Mammary epithelial cell (primary cell): ENCODE results near the gene WDR86.

Experiments
- EZH2 ChIP-seq: IDR thresholded peaks from 2 replicates; pipeline ENCODE4 v1.6.1; 2012; ENCODE audit warnings: low read length, inconsistent platforms, borderline replicate concordance
- TF ChIP-seq, protein P1 (sequence below), 2 donors: IDR thresholded peaks in 1 of 2; conservative IDR thresholded peaks in 1 of 2; 2 replicates each; pipeline ENCODE4 v1.5.1; 2011 to 2012; ENCODE audit warnings: inconsistent platforms in 2 of 2, low read length in 2 of 2, mild to moderate bottlenecking in 2 of 2, control low read depth in 1 of 2, low read depth in 1 of 2; ENCODE audit not compliant: insufficient read depth in 1 of 2; ENCODE audit errors: extremely low read depth in 1 of 2

GRCh38 chr7:151337346-151337745 is 72.5 kb downstream of the WDR86 start:
- TF ChIP-seq, protein P1, sequence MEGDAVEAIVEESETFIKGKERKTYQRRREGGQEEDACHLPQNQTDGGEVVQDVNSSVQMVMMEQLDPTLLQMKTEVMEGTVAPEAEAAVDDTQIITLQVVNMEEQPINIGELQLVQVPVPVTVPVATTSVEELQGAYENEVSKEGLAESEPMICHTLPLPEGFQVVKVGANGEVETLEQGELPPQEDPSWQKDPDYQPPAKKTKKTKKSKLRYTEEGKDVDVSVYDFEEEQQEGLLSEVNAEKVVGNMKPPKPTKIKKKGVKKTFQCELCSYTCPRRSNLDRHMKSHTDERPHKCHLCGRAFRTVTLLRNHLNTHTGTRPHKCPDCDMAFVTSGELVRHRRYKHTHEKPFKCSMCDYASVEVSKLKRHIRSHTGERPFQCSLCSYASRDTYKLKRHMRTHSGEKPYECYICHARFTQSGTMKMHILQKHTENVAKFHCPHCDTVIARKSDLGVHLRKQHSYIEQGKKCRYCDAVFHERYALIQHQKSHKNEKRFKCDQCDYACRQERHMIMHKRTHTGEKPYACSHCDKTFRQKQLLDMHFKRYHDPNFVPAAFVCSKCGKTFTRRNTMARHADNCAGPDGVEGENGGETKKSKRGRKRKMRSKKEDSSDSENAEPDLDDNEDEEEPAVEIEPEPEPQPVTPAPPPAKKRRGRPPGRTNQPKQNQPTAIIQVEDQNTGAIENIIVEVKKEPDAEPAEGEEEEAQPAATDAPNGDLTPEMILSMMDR (conservative IDR thresholded peaks at IDR 0.05 in 1 of 2, IDR thresholded peaks at IDR 0.05 in 1 of 2; ENCODE audit: extremely low read depth in 1 of 2, insufficient read depth in 1 of 2, low read depth in 1 of 2, low read length in 2 of 2), result no peak
- no peak for TF ChIP-seq EZH2
